GM12892 (cell line): ENCODE results near the gene PRKAG2.

ENCODE experiments used
- POLR2A ChIP-seq: IDR thresholded peaks from 2 replicates; pipeline ENCODE4 v1.6.1; 2011; ENCODE audit warnings: low read depth, low read length, control low read depth
- POLR2AphosphoS5 ChIP-seq: IDR thresholded peaks from 2 replicates; pipeline ENCODE4 v1.6.1; 2011; ENCODE audit warnings: low read depth, low read length, control low read depth
- TAF1 ChIP-seq: IDR thresholded peaks from 2 replicates; pipeline ENCODE4 v1.6.1; 2011; ENCODE audit warnings: low read depth, mild to moderate bottlenecking, control low read depth, low read length, borderline replicate concordance

DNA sequence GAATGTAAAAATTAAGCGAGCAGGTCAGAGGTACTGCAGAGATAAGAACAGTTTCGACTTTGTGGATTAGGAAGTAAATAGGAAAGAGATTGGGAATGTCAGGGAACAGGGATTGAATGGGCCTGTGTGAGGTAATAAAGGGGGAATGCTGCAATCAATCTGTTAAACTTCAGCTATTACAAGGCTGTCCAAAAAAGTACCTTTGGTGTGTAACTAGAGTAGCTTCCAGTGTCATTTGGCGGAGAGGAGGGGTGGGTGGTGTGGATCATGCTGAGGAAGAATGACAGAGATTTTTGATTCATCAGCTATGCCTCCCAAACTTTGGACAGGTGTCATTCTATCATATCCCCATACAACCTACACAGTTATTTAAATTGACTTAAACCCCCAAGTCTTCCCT, 229.0 kb downstream of the PRKAG2 start:
- TF ChIP-seq TAF1 (no peak), POLR2AphosphoS5 (no peak), POLR2A (no peak)
